OCI-LY1 (cell line): Measurements from ENCODE around the gene CCDC57.

ENCODE experiments used
- H2AFZ ChIP-seq: fragments of 200-600 bp; sonication (generic), shearing (Covaris generic); 2 replicates; pipeline ENCODE4 v1.6.0; 2014; ENCODE audit warnings: antibody characterized with exemption, mild to moderate bottlenecking, low read length
- H3F3A ChIP-seq: fragments of 200-600 bp; sonication (generic), shearing (Covaris generic); 2 replicates; pipeline ENCODE4 v1.6.0; 2014; ENCODE audit warnings: mild to moderate bottlenecking, antibody characterized with exemption, low read length, moderate library complexity; ENCODE audit not compliant: insufficient read depth
- H3K27ac ChIP-seq: fragments of 200-600 bp; sonication (generic); 2 replicates; pipeline ENCODE4 v1.5.1; 2014; ENCODE audit warnings: low read length, mixed run types, mild to moderate bottlenecking, low read depth; ENCODE audit not compliant: poor library complexity, severe bottlenecking
- H3K27me3 ChIP-seq: fragments of 200-600 bp; sonication (generic); 2 replicates; pipeline ENCODE4 v1.6.0; 2014; ENCODE audit warnings: antibody characterized with exemption, mild to moderate bottlenecking, low read length, moderate library complexity; ENCODE audit not compliant: insufficient read depth
- H3K36me3 ChIP-seq: fragments of 200-600 bp; sonication (generic); 2 replicates; pipeline ENCODE4 v1.6.1; 2014; ENCODE audit warnings: mild to moderate bottlenecking, antibody characterized with exemption, low read length, moderate library complexity, mixed read lengths; ENCODE audit not compliant: insufficient read depth
- H3K4me1 ChIP-seq: fragments of 200-600 bp; sonication (generic); 2 replicates; pipeline ENCODE4 v1.5.1; 2014; ENCODE audit warnings: mild to moderate bottlenecking, low read length, moderate library complexity; ENCODE audit not compliant: insufficient read depth, severe bottlenecking
- H3K4me2 ChIP-seq: fragments of 200-600 bp; sonication (generic), shearing (Covaris generic); 2 replicates; pipeline ENCODE4 v1.6.1; 2014; ENCODE audit warnings: low read length
- H3K4me3 ChIP-seq: fragments of 200-600 bp; sonication (generic); 2 replicates; pipeline ENCODE4 v1.5.1; 2014; ENCODE audit warnings: low read length, low read depth, mild to moderate bottlenecking, mixed read lengths; ENCODE audit not compliant: poor library complexity, severe bottlenecking
- H3K79me2 ChIP-seq: fragments of 200-600 bp; shearing (Covaris generic); 2 replicates; pipeline ENCODE4 v1.6.1; 2016; ENCODE audit warnings: mixed run types, low read length, mixed read lengths; ENCODE audit not compliant: insufficient read depth
- H3K9ac ChIP-seq: fragments of 200-600 bp; sonication (generic), shearing (Covaris generic); 2 replicates; pipeline ENCODE4 v1.6.1; 2014; ENCODE audit warnings: mild to moderate bottlenecking, low read length, mixed read lengths
- H3K9me2 ChIP-seq: fragments of 200-600 bp; sonication (generic), shearing (Covaris generic); 2 replicates; pipeline ENCODE4 v1.6.1; 2014; ENCODE audit warnings: low read depth, mild to moderate bottlenecking, low read length, mixed read lengths
- H3K9me3 ChIP-seq: fragments of 200-600 bp; shearing (Covaris generic); 2 replicates; pipeline ENCODE4 v1.6.1; 2014; ENCODE audit warnings: low read length, mixed read lengths
- H4K20me1 ChIP-seq: fragments of 200-600 bp; sonication (generic), shearing (Covaris generic); 2 replicates; pipeline ENCODE4 v1.6.0; 2016; ENCODE audit warnings: mild to moderate bottlenecking, low read length; ENCODE audit not compliant: insufficient read depth
- CTCF ChIP-seq: fragments of 200-600 bp; sonication (generic), shearing (Covaris generic); IDR thresholded peaks from 2 replicates; pipeline ENCODE4 v1.5.1; 2017; ENCODE audit warnings: mild to moderate bottlenecking, antibody characterized with exemption, low read length, moderate library complexity, mixed read lengths
- EZH2 ChIP-seq: fragments of 200-600 bp; sonication (generic), shearing (Covaris generic); IDR thresholded peaks from 2 replicates; pipeline ENCODE4 v1.8.0; 2017; ENCODE audit warnings: borderline replicate concordance, mixed run types, mild to moderate bottlenecking, antibody characterized with exemption, low read length, moderate library complexity, mixed read lengths

The CCDC57 gene

GRCh38 chr17:82096709-82097183 lies 115.9 kb downstream of the CCDC57 start:
- peaks cover 45% of the 10 kb centered on the region for H3K36me3 ChIP-seq

GRCh38 chr17:82095777-82096708 lies 116.6 kb downstream of the CCDC57 start:
- H3K27me3 ChIP-seq, result no peaks in the 10 kb centered on the region
- peaks cover 19% of the 10 kb centered on the region for H3K79me2 ChIP-seq
- peaks cover 52% of the 10 kb centered on the region for H3K36me3 ChIP-seq
- no peak for TF ChIP-seq CTCF
- TF ChIP-seq EZH2, result no peak
- H3F3A ChIP-seq, result no peaks in the 10 kb centered on the region
- H3K9me3 ChIP-seq, result no peaks in the 10 kb centered on the region
- H3K9ac ChIP-seq, result peak overlapping the region; percentile 100; the same call in 1 of the 2 replicates
- H3K4me2 ChIP-seq, result peak overlapping the region; percentile 73
- peak overlapping the region; percentile 97 for H3K4me3 ChIP-seq
- H3K9me2 ChIP-seq, result no peaks in the 10 kb centered on the region
- no peak overlapping the region for H3K27ac ChIP-seq
- no peak overlapping the region for H2AFZ ChIP-seq
- peaks cover 36% of the 10 kb centered on the region for H3K4me1 ChIP-seq
- no peaks in the 10 kb centered on the region for H4K20me1 ChIP-seq

More at GRCh38 chr17:82096709-82097183, 115.9 kb downstream of the CCDC57 start:
- Histone ChIP-seq H2AFZ (no peak overlapping the region), H3K9me2 (no peaks in the 10 kb centered on the region), H3K4me2 (peak overlapping the region; percentile 73), H3F3A (no peaks in the 10 kb centered on the region), H3K27me3 (no peaks in the 10 kb centered on the region), H3K79me2 (peaks cover 19% of the 10 kb centered on the region), H3K9ac (peak overlapping the region; percentile 100), H3K27ac (peak overlapping the region; percentile 9), H3K9me3 (no peaks in the 10 kb centered on the region), H3K4me1 (peaks cover 43% of the 10 kb centered on the region), H3K4me3 (peak overlapping the region; percentile 97), H4K20me1 (no peaks in the 10 kb centered on the region)
- TF ChIP-seq CTCF (no peak), EZH2 (no peak)

GRCh38 chr17:82094931-82095776 lies 117.5 kb downstream of the CCDC57 start:
- Histone ChIP-seq H3F3A (no peaks in the 10 kb centered on the region), H3K4me1 (peaks cover 27% of the 10 kb centered on the region), H3K36me3 (peaks cover 61% of the 10 kb centered on the region), H3K79me2 (peaks cover 19% of the 10 kb centered on the region), H3K4me3 (peak overlapping the region; percentile 97), H3K9me2 (no peaks in the 10 kb centered on the region), H3K9me3 (no peaks in the 10 kb centered on the region), H3K9ac (no peak overlapping the region), H2AFZ (no peak overlapping the region), H3K27me3 (no peaks in the 10 kb centered on the region), H3K4me2 (no peak overlapping the region), H4K20me1 (no peaks in the 10 kb centered on the region), H3K27ac (no peak overlapping the region)
- TF ChIP-seq EZH2, result no peak
- no peak for TF ChIP-seq CTCF
